NOMO-1 treated with DMSO at 0.1 percent for 48 hours (cell line): Measurements from ENCODE around the gene GRB7.
"Not testable (repeated sequence)": the region's sequence is repeated elsewhere in the genome, so short reads cannot be mapped to it uniquely, and the experiment has no call there.

ENCODE experiments used
- DNase-seq: peaks from one replicate; lab custom pipeline; 2025; ENCODE audit not compliant: unreplicated experiment; lab: John Stamatoyannopoulos, UW

The GRB7 gene

DNA sequence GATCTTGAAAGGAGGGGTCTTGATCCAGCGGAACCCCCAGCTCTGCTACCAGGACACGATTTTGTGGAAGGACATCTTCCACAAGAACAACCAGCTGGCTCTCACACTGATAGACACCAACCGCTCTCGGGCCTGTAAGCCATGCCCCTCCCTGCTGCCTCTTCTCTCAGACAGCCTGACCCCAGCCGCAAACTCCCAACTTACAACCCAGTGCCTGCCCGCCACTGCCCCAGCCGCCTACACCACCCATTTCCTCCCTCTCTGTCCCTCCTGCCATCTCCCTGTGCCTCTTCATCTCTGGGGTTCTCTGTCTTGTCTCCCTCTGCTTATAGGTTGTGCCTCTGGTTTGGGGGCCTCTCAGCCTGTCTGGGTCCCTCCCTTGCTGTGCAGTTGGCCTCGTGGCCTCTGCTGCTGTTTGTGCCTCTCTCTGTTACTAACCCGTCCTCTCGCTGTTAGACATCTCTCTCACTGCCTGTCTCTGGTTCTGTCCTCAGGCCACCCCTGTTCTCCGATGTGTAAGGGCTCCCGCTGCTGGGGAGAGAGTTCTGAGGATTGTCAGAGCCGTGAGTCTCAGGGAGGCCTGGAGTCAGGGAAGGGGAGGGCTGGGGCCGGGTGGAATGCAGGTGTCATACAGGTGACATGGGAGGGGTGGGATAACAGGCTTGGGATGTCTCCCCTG, 28.3 kb upstream of the GRB7 start:
- no peak for DNase-seq

DNA sequence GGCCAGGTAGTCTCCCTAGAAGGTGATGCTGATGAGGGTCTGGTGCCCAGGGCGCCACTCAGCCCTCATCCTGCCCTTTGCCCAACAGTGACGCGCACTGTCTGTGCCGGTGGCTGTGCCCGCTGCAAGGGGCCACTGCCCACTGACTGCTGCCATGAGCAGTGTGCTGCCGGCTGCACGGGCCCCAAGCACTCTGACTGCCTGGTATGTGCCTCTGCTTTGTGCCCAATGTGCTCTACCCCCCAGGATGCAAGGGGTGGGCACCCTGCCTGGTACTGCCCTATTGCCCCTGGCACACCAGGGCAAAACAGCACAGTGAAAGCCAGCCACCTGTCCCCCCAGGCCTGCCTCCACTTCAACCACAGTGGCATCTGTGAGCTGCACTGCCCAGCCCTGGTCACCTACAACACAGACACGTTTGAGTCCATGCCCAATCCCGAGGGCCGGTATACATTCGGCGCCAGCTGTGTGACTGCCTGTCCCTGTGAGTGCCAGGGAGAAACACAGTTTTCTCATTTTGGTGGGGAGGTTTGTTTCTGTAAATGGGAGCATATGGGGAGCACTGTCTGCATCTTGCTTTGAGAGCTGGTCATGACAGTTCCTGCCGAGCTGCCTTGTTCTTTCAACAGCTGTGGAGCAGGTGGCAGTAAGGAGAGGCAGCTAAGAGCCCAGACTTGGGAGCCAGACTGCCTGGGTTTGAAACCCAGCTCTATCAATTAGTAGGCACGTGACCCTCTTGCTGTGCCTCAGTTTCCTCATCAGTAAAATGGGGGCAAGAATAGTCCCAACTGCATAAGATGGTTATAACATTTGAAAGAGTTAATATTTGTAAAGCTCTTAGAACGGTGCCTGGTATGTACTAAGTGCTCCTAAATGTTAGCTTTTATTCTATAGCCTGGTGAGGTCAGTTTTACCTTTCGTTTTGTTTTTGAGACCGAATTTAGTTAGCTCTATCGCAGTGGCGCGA, 27.5 kb upstream of the GRB7 start:
- no peak for DNase-seq

DNA sequence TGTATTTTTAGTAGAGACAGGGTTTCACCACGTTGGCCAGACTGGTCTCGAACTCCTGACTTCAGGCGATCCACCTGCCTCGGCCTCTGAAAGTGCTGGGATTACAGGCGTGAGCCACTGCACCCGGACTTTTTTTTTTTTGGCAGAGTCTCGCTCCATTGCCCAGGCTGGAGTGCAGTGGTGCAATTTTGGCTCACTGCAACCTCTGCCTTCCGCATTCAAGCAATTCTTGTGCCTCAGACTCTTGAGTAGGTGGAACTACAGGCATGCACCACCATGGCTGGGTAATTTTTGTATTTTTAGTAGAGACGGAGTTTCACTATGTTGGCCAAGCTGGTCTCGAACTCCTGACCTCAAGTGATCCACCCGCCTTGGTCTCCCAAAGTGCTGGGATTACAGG, 26.7 kb upstream of the GRB7 start:
- DNase-seq = not testable (repeated sequence)

GRCh38 chr17:39711851-39712250, 25.9 kb upstream of the GRB7 start:
- no peak for DNase-seq

GRCh38 chr17:39714234-39714633, 23.5 kb upstream of the GRB7 start:
- no peak for DNase-seq

DNA sequence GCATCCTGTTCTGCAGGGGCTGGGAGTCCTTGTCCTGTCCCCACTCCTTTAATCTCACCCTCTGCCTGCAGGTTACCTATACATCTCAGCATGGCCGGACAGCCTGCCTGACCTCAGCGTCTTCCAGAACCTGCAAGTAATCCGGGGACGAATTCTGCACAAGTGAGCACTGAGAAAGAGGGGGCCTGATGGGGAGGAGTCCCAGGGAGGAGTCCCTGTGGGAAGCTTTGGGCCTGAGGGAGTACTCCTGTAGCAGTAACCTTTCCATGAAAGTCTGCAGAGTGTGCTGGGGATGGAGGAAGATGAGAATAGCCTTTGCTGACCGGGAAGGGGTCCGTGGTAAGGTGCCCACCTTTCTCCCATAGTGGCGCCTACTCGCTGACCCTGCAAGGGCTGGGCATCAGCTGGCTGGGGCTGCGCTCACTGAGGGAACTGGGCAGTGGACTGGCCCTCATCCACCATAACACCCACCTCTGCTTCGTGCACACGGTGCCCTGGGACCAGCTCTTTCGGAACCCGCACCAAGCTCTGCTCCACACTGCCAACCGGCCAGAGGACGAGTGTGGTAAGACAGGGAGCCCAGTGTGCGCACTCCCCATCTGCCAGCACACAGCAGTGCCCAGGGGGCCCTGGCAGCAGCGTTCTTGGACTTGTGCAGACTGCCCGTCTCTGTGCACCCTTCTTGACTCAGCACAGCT, 22.2 kb upstream of the GRB7 start:
- no peak for DNase-seq

DNA sequence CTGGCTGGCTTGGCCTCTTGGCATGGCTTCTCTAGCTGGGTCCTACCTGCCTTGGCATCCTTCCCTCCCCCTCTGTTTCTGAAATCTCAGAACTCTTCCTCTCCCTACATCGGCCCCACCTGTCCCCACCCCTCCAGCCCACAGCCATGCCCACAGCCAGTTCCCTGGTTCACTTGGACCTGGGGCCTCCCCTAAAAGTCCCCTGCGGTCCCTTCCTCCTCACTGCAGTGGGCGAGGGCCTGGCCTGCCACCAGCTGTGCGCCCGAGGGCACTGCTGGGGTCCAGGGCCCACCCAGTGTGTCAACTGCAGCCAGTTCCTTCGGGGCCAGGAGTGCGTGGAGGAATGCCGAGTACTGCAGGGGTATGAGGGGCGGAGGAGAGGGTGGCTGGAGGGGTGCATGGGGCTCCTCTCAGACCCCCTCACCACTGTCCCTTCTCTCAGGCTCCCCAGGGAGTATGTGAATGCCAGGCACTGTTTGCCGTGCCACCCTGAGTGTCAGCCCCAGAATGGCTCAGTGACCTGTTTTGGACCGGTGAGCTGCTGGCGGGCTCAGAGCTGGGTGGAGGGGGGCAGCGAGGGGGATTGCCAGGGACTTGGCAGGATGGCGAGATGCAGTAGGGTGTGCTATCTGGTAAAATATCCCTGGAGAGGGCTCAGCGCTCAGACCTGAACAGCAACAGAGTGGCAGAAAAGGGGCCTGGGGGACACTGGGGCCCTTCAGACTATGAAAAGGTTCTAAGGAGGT, 21.5 kb upstream of the GRB7 start:
- no peak for DNase-seq

DNA sequence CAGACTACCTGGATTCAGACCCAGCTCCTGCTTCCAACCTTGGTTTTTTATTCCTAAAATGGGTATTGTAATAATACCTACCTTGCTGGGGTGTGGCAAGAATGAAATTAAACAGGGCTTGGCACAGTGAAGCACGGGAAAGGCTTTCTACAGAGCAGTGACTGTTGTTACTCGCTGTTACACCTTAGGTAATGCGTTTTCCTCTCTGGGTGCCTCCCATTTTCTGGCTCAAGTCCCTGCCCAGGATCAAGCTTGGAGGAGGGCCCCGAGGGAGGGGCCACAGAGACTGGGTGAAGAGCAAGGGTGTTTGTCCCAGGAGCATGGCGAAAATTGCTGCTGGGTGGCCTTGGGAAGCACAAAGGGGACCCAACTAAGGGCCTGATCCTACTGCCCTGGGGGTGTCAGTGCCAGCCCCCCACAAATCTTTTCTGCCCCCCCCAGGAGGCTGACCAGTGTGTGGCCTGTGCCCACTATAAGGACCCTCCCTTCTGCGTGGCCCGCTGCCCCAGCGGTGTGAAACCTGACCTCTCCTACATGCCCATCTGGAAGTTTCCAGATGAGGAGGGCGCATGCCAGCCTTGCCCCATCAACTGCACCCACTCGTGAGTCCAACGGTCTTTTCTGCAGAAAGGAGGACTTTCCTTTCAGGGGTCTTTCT, 20.7 kb upstream of the GRB7 start:
- no peak for DNase-seq

GRCh38 chr17:39717660-39718059, 20.1 kb upstream of the GRB7 start:
- no peak for DNase-seq

- no peak for DNase-seq
These were observed 18.0 kb upstream of the GRB7 start for GRCh38 chr17:39719563-39720355.

GRCh38 chr17:39722104-39722503, 15.6 kb upstream of the GRB7 start:
- DNase-seq = no peak

- DNase-seq = no peak
These were observed 14.5 kb upstream of the GRB7 start for GRCh38 chr17:39722965-39723848.

GRCh38 chr17:39724731-39725130, 13.0 kb upstream of the GRB7 start:
- DNase-seq = no peak

DNA sequence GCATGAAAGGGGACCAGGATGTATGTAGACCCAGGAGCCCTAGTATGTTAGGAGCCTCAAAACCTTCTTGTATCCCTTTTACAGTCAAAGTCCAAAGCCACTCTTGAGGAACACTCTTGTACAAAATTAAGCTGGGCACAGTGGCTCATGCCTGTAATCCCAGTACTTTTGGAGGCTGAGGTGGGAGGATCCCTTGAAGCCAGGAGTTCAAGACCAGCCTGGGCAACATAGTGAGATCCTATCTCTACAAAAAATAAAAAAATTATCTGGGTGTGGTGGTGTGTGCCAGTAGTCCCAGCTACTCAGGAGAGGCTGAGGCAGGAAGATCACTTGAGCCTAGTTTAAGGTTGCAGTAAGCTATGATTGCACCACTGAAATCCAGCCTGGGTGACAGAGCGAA, 11.8 kb upstream of the GRB7 start:
- not testable (repeated sequence) for DNase-seq

- no peak for DNase-seq
These were observed 11.1 kb upstream of the GRB7 start for GRCh38 chr17:39726617-39727016.

- no peak for DNase-seq
These were observed 10.2 kb upstream of the GRB7 start for GRCh38 chr17:39727556-39727955.

- no peak for DNase-seq
These were observed 8.4 kb upstream of the GRB7 start for GRCh38 chr17:39729280-39729851.
